CD14-positive monocyte (primary cell): ENCODE results near the gene CDX2. TPM values are rescaled to one million over a fixed set of nuclear protein-coding genes. Genes with fewer than 3 reads are reported as not detected.
A peak's percentile ranks its signal among the peaks of the same experiment; 100 is the strongest.

Source experiments
- DNase-seq, 3 donors: peaks; one replicate each; pipeline ENCODE4 v3.0.0-alpha.2; 2011 to 2022
- H2AFZ ChIP-seq: 2 replicates; pipeline ENCODE4 v1.6.0; 2012; ENCODE audit warnings: mild to moderate bottlenecking, low read depth, low read length, inconsistent platforms; ENCODE audit not compliant: insufficient read depth, poor library complexity, severe bottlenecking
- H3K27ac ChIP-seq, 2 donors: 1 replicate in 1 of 2; 2 replicates in 1 of 2; pipeline ENCODE4 v1.5.1; 2012 to 2013; ENCODE audit warnings: low read length in 2 of 2, control low read depth in 1 of 2, inconsistent platforms in 1 of 2, low read depth in 1 of 2, mild to moderate bottlenecking in 1 of 2
- H3K27me3 ChIP-seq, 2 donors: one replicate each; pipeline versions ENCODE4 v1.6.0 to v1.6.1; 2011 to 2013; ENCODE audit warnings: low read length in 2 of 2; ENCODE audit not compliant: control insufficient read depth in 2 of 2, insufficient read depth in 2 of 2
- H3K36me3 ChIP-seq, 2 donors: replicated peaks in 1 of 2; 1 replicate in 1 of 2; 2 replicates in 1 of 2; pipeline versions ENCODE4 v1.5.1 to v1.6.1; 2012 to 2013; ENCODE audit warnings: low read length in 2 of 2, control low read depth in 1 of 2, inconsistent platforms in 1 of 2, mild to moderate bottlenecking in 1 of 2; ENCODE audit not compliant: insufficient read depth in 2 of 2, control insufficient read depth in 1 of 2
- H3K4me1 ChIP-seq, 2 donors: 1 replicate in 1 of 2; 2 replicates in 1 of 2; pipeline versions ENCODE4 v1.5.1 to v1.6.1; 2012 to 2013; ENCODE audit warnings: low read length in 2 of 2, control low read depth in 1 of 2, inconsistent platforms in 1 of 2, mild to moderate bottlenecking in 1 of 2, moderate library complexity in 1 of 2; ENCODE audit not compliant: insufficient read depth in 2 of 2, control insufficient read depth in 1 of 2
- H3K4me2 ChIP-seq: replicated peaks from 2 replicates; pipeline ENCODE3; 2012; ENCODE audit warnings: low read length, moderate library complexity, mild to moderate bottlenecking; ENCODE audit not compliant: poor library complexity, severe bottlenecking; ENCODE audit errors: extremely low read depth
- H3K4me3 ChIP-seq, 3 experiments: fragments of 200-600 bp in 1 of 3; sonication (generic) in 1 of 3; replicated peaks in 1 of 3; 1 replicate in 2 of 3; 2 replicates in 1 of 3; pipeline ENCODE4 v1.5.1; 2011 to 2013; ENCODE audit warnings: low read length in 3 of 3, mild to moderate bottlenecking in 3 of 3, control low read depth in 2 of 3, low read depth in 2 of 3, inconsistent platforms in 1 of 3, moderate library complexity in 1 of 3
- H3K79me2 ChIP-seq: 2 replicates; pipeline ENCODE4 v1.6.0; 2012; ENCODE audit warnings: mild to moderate bottlenecking, control low read depth, inconsistent platforms, low read length, moderate library complexity; ENCODE audit not compliant: insufficient read depth
- H3K9ac ChIP-seq: 2 replicates; pipeline ENCODE4 v1.6.0; 2017; ENCODE audit warnings: low read length, mild to moderate bottlenecking; ENCODE audit not compliant: insufficient read depth, poor library complexity, severe bottlenecking
- H3K9me3 ChIP-seq, 2 donors: replicated peaks in 1 of 2; 1 replicate in 1 of 2; 2 replicates in 1 of 2; pipeline versions ENCODE4 v1.5.1 to v1.6.1; 2012 to 2013; ENCODE audit warnings: low read length in 2 of 2, control low read depth in 1 of 2; ENCODE audit not compliant: control insufficient read depth in 1 of 2, insufficient read depth in 1 of 2
- H4K20me1 ChIP-seq: 2 replicates; pipeline ENCODE4 v1.6.0; 2012; ENCODE audit warnings: mild to moderate bottlenecking, low read length, control low read depth, moderate library complexity; ENCODE audit not compliant: insufficient read depth
- H3K27ac Mint-ChIP-seq, 7 donors: one replicate each; pipeline ENCODE4 v1.8.0; 2020; ENCODE audit warnings: mild to moderate bottlenecking in 7 of 7, mixed read lengths in 7 of 7, moderate library complexity in 6 of 7, inconsistent platforms in 2 of 7
- H3K27me3 Mint-ChIP-seq, 3 donors: one replicate each; pipeline ENCODE4 v1.8.0; 2021 to 2022; ENCODE audit warnings: low read depth in 3 of 3, mild to moderate bottlenecking in 3 of 3, mixed read lengths in 3 of 3, moderate library complexity in 3 of 3, inconsistent platforms in 1 of 3
- H3K36me3 Mint-ChIP-seq, 2 donors: one replicate each; pipeline ENCODE4 v1.8.0; 2020; ENCODE audit warnings: mixed read lengths in 2 of 2, inconsistent platforms in 1 of 2, mild to moderate bottlenecking in 1 of 2
- H3K4me1 Mint-ChIP-seq: one replicate; pipeline ENCODE4 v1.8.0; 2020; ENCODE audit warnings: mild to moderate bottlenecking, mixed read lengths
- H3K4me3 Mint-ChIP-seq, 2 donors: one replicate each; pipeline ENCODE4 v1.8.0; 2020; ENCODE audit warnings: mild to moderate bottlenecking in 2 of 2, mixed read lengths in 2 of 2, moderate library complexity in 1 of 2
- H3K9me3 Mint-ChIP-seq, 7 donors: one replicate each; pipeline ENCODE4 v1.8.0; 2020 to 2022; ENCODE audit warnings: mixed read lengths in 7 of 7, mild to moderate bottlenecking in 6 of 7, moderate library complexity in 6 of 7, inconsistent platforms in 2 of 7
- CTCF ChIP-seq: fragments of 200-600 bp; IDR thresholded peaks from one replicate; pipeline ENCODE4 v1.8.0; 2022; ENCODE audit warnings: antibody characterized with exemption, mild to moderate bottlenecking
- WGBS: methylation state at CpG from one replicate; pipeline ENCODE4 v1.1.5; 2013; ENCODE audit warnings: missing lambda C conversion rate; ENCODE audit not compliant: insufficient coverage; 5-methylcytosine and 5-hydroxymethylcytosine counted together
- intact Hi-C, 2 donors: fragments of 100-400 bp; cut with micrococcal nuclease; formaldehyde crosslinking; loops; one replicate each; pipeline versions ENCODE4 v1.15.0 to v1.15.1; 2023
- polyA plus RNA-seq, 3 donors: library from polyadenylated mRNA; depleted of rRNA in 1 of 3; unstranded in 2 of 3; stranded (reverse) in 1 of 3; fragments of 300-500 nt in 2 of 3; fragments of >200 nt in 1 of 3; fragmentation: Illumina TruSeq in 2 of 3; gene quantifications; 1 replicate in 2 of 3; 2 replicates in 1 of 3; pipeline ENCODE4 v1.2.3, GENCODE V29; 2012 to 2021

The CDX2 gene
- polyA plus RNA-seq, 3 donors: not detected

- Histone ChIP-seq H3K27me3 (peaks cover 90 to 99% of the 10 kb centered on the region in 2 donors), H2AFZ (no peak overlapping the region), H3K27ac (no peak overlapping the region), H3K4me1 (peaks cover under 1 to 4% of the 10 kb centered on the region in 2 donors), H3K36me3 (no peaks in the 10 kb centered on the region), H3K4me2 (no peak overlapping the region), H4K20me1 (no peaks in the 10 kb centered on the region), H3K4me3 (no peak overlapping the region), H3K9ac (no peak overlapping the region), H3K9me3 (peaks cover 0 to 80% of the 10 kb centered on the region in 2 donors), H3K79me2 (no peaks in the 10 kb centered on the region)
- no peak for TF ChIP-seq CTCF
- Mint-ChIP-seq H3K4me1 (peaks cover 6% of the 10 kb centered on the region), H3K27ac (no peak overlapping the region), H3K27me3 (peaks cover 97 to 99% (median 97%) of the 10 kb centered on the region in 3 donors), H3K36me3 (peaks cover 0 to 9% of the 10 kb centered on the region in 2 donors), H3K9me3 (peaks cover 0 to 38% (median 13%) of the 10 kb centered on the region in 7 donors), H3K4me3 (peak overlapping the region in 1 of 2 donors; percentile 72)
- DNase-seq: no peak
- intact Hi-C loops: no loop called here
- 4% methylated on average over 19 of the region's 35 CpGs for WGBS
Observed at GRCh38 chr13:27926644-27927434, 42.3 kb downstream of the CDX2 start.

- Histone ChIP-seq H3K79me2 (no peaks in the 10 kb centered on the region), H3K27ac (no peak overlapping the region), H3K4me3 (no peak overlapping the region), H3K9ac (no peak overlapping the region), H2AFZ (no peak overlapping the region), H3K9me3 (peaks cover 0 to 82% of the 10 kb centered on the region in 2 donors), H3K27me3 (peaks cover 94 to 99% of the 10 kb centered on the region in 2 donors), H4K20me1 (no peaks in the 10 kb centered on the region), H3K4me2 (no peak overlapping the region), H3K4me1 (peaks cover 15 to 18% of the 10 kb centered on the region in 2 donors), H3K36me3 (no peaks in the 10 kb centered on the region)
- Mint-ChIP-seq H3K4me3 (peak overlapping the region in 1 of 2 donors; percentile 72), H3K27ac (no peak overlapping the region), H3K27me3 (peaks cover 97 to 99% (median 97%) of the 10 kb centered on the region in 3 donors), H3K9me3 (peaks cover 0 to 37% (median 15%) of the 10 kb centered on the region in 7 donors), H3K36me3 (peaks cover 3 to 9% of the 10 kb centered on the region in 2 donors), H3K4me1 (peaks cover 19% of the 10 kb centered on the region)
- intact Hi-C loops: no loop called here
- no peak for TF ChIP-seq CTCF
- 26% methylated on average over 5 of the region's 9 CpGs for WGBS
- no peak for DNase-seq
Observed at GRCh38 chr13:27925220-27925991, 43.7 kb downstream of the CDX2 start.
